ENCODE results near the gene GRK1. TPM values are rescaled to one million over a fixed set of nuclear protein-coding genes. Genes with fewer than 3 reads are reported as not detected.

The GRK1 gene
- total and polyA plus RNA-seq, 2 experiments from 2014 or later = not detected

- TF ChIP-seq ETS1 (IDR thresholded peaks at IDR 0.05) (no peak), CREB1 (CRISPR knock-in tag; IDR thresholded peaks at IDR 0.05; ENCODE audit: low read depth) (no peak), STAT1 (IDR thresholded peaks at IDR 0.05; ENCODE audit: unreplicated experiment) (no peak), ZNF331 (CRISPR knock-in tag; IDR thresholded peaks at IDR 0.05; ENCODE audit: low read depth) (no peak)
Observed at GRCh38 chr13:113774177-113775107, 107.4 kb downstream of the GRK1 start (continued).

GRCh38 chr13:113775451-113776145 is 108.6 kb downstream of the GRK1 start:
- DNase-seq (ENCODE audit: low spot score) = no peak
- no peak overlapping the region for H2AFZ ChIP-seq
- no peaks in the 10 kb centered on the region for H3K4me1 Mint-ChIP-seq
- no peak for ATAC-seq
- no peak overlapping the region for H3K27ac Mint-ChIP-seq
- H3K9me2 ChIP-seq (ENCODE audit: insufficient read depth) = 0 out of 2 replicates have a peak, but pooled peaks cover 3% of the 10 kb centered on the region
- no peaks in the 10 kb centered on the region for H3K9me3 Mint-ChIP-seq
- no peaks in the 10 kb centered on the region for H3F3A ChIP-seq (replicated peaks; ENCODE audit: low read depth)
- H3K4me3 ChIP-seq = no peak overlapping the region
- no peaks in the 10 kb centered on the region for H3K36me3 Mint-ChIP-seq (ENCODE audit: low read depth)
- H4K20me1 ChIP-seq (replicated peaks; ENCODE audit: insufficient read depth) = no peaks in the 10 kb centered on the region
- H3K27ac ChIP-seq (ENCODE audit: low read depth) = no peak overlapping the region
- H3K36me3 ChIP-seq (ENCODE audit: insufficient read depth) = no peaks in the 10 kb centered on the region
- peaks cover 6% of the 10 kb centered on the region for H3K27me3 Mint-ChIP-seq (ENCODE audit: insufficient read depth, low read depth, poor library complexity)
- no peak overlapping the region for H3K4me3 Mint-ChIP-seq
- H3K27me3 ChIP-seq (ENCODE audit: insufficient read depth) = no peaks in the 10 kb centered on the region
- H3K4me2 ChIP-seq = no peak overlapping the region
- no peaks in the 10 kb centered on the region for H3K79me2 ChIP-seq (replicated peaks; ENCODE audit: insufficient read depth)
- H3K4me1 ChIP-seq (ENCODE audit: insufficient read depth) = no peaks in the 10 kb centered on the region
- TF ChIP-seq EZH2phosphoT487 (IDR thresholded peaks at IDR 0.05; ENCODE audit: unreplicated experiment) (no peak), CREB1 (CRISPR knock-in tag; IDR thresholded peaks at IDR 0.05; ENCODE audit: low read depth) (no peak), ZNF462 (CRISPR knock-in tag; IDR thresholded peaks at IDR 0.05) (no peak), ZNF331 (CRISPR knock-in tag; IDR thresholded peaks at IDR 0.05; ENCODE audit: low read depth) (no peak), CTCF (conservative IDR thresholded peaks at IDR 0.05; ENCODE audit: low read depth in 2 of 2) (no peak), JUNB (IDR thresholded peaks at IDR 0.05; ENCODE audit: unreplicated experiment) (no peak), STAT1 (IDR thresholded peaks at IDR 0.05; ENCODE audit: unreplicated experiment) (no peak), REST (IDR thresholded peaks at IDR 0.05; ENCODE audit: unreplicated experiment) (no peak)

All from GM23338 (cell line).